ENCODE results near the gene PARP6. TPM values are rescaled to one million over a fixed set of nuclear protein-coding genes. Genes with fewer than 3 reads are reported as not detected.

PARP6 gene
- total and polyA plus RNA-seq, 2 of the 8 experiments (the other 6 are each of a cell fraction or from before 2014, with no cell fraction given): 39.8 to 45.3 TPM

DNA sequence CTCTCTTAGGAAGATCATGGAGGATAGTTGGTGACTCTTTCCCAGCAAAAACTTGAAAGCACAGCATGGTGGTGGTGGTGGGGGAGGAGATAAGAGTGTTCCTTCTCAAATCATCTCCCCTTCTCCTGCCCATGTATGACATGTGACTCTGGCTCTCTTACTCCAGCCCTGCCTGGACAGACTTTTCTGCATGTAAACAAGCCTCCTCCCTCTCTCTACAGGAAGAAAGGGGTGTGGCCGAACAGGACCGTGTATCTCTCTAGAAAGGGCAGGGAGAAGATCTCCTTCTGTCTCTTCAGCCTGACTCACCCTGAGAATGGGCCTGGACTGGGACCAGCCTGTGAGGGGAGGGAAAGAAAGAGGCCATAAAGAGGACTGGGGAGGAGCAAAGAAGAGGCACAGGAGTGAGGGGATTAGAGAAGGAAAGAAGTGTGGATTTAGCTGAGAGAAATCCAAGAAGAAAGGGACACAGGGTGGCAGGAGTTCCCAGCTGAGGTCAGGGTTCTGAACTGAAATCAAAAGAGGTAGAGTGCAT is 46.1 kb upstream of the PARP6 start (continued):
- TF ChIP-seq NANOG (IDR thresholded peaks at IDR 0.05; ENCODE audit: insufficient read depth, low read depth, low read length, poor library complexity, severe bottlenecking) (no peak), POLR2AphosphoS5 (IDR thresholded peaks at IDR 0.05; ENCODE audit: low read depth, low read length) (no peak), CTBP2 (IDR thresholded peaks at IDR 0.05; ENCODE audit: borderline replicate concordance, insufficient read depth, insufficient read length, low read length) (no peak), CBX8 (IDR thresholded peaks at IDR 0.05; ENCODE audit: borderline replicate concordance, low read depth, low read length) (no peak)

Data from H1 (cell line).